K562 (cell line): ENCODE measurements around the gene DPT. TPM values are rescaled to one million over a fixed set of nuclear protein-coding genes. Genes with fewer than 3 reads are reported as not detected.

Source experiments
- ATAC-seq: fragments of 200-7000 bp; cut with Tn5 transposase; 3 replicates; pipeline ENCODE4 v1.9.1; 2020; ENCODE audit warnings: moderate library complexity
- BruUV-seq: library from RNA; stranded (reverse); fragments of 400-500 nt; replicated peaks from 2 replicates; lab custom pipeline; 2021; lab: Mats Ljungman, UMichigan
- CTCF ChIA-PET: fragments of 300-600 bp; formaldehyde crosslinking; extraction: SDS; loops from one replicate; lab custom pipeline; 2021; ENCODE audit warnings: low intra/inter-chr PET ratio; lab: Yijun Ruan, JAX
- POLR2A ChIA-PET: fragments of 300-600, 350-650 bp; sonication (Branson Sonifier 250); formaldehyde crosslinking; extraction: SDS; loops from one replicate; lab custom pipeline; 2021; ENCODE audit warnings: antibody characterized with exemption, inconsistent platforms; lab: Yijun Ruan, JAX
- DNase-seq, 4 experiments: peaks; one replicate each; pipeline versions ENCODE4 v3.0.0 to v3.0.0-alpha.2; 2011 to 2018; ENCODE audit warnings: low spot score in 3 of 4, mixed read lengths in 3 of 4; ENCODE audit errors: extremely low read depth in 1 of 4
- FAIRE-seq: peaks from 2 replicates; lab custom pipeline; 2011; peaks lifted over from hg19 to GRCh38; lab: Jason Lieb, UNC
- H2AFZ ChIP-seq: 2 replicates; pipeline ENCODE4 v1.6.0; 2011; ENCODE audit warnings: low read depth, low read length, control low read depth, inconsistent platforms
- H3K27ac ChIP-seq: fragments of 200-600 bp; 3 replicates; pipeline ENCODE4 v1.8.0; 2011; ENCODE audit warnings: low read depth, mild to moderate bottlenecking, control low read depth, inconsistent platforms, low read length, moderate library complexity, mixed read lengths; ENCODE audit errors: extremely low read depth
- H3K27me3 ChIP-seq, 2 experiments: fragments of 300-600 bp in 1 of 2; 2 replicates in 1 of 2; 3 replicates in 1 of 2; pipeline versions ENCODE4 v1.6.0 to v1.8.0; 2011; ENCODE audit warnings: inconsistent platforms in 2 of 2, low read length in 2 of 2, mild to moderate bottlenecking in 1 of 2, mixed read lengths in 1 of 2, moderate library complexity in 1 of 2; ENCODE audit not compliant: control insufficient read depth in 2 of 2, insufficient read depth in 2 of 2
- H3K36me3 ChIP-seq: fragments of 300-600 bp; 3 replicates; pipeline ENCODE4 v1.8.0; 2011; ENCODE audit warnings: mild to moderate bottlenecking, low read length, inconsistent platforms; ENCODE audit not compliant: control insufficient read depth, insufficient read depth
- H3K4me1 ChIP-seq, 2 experiments: fragments of 200-600 bp in 1 of 2; replicated peaks in 1 of 2; 2 replicates in 1 of 2; 3 replicates in 1 of 2; pipeline versions ENCODE4 v1.5.1 to v1.8.0; 2011; ENCODE audit warnings: inconsistent platforms in 2 of 2, low read length in 2 of 2, mild to moderate bottlenecking in 1 of 2, mixed read lengths in 1 of 2, moderate library complexity in 1 of 2; ENCODE audit not compliant: control insufficient read depth in 2 of 2, insufficient read depth in 2 of 2
- H3K4me2 ChIP-seq: 2 replicates; pipeline ENCODE4 v1.6.1; 2011; ENCODE audit warnings: low read length, control low read depth, inconsistent platforms, mixed read lengths; ENCODE audit not compliant: insufficient read depth
- H3K4me3 ChIP-seq: fragments of 200-600 bp; sonication (generic), shearing (Covaris generic); 2 replicates; pipeline ENCODE4 v1.5.1; 2016; ENCODE audit warnings: control low read depth, inconsistent platforms
- H3K79me2 ChIP-seq: fragments of 200-600 bp; 3 replicates; pipeline ENCODE4 v1.8.0; 2011; ENCODE audit warnings: low read length, inconsistent platforms; ENCODE audit not compliant: control insufficient read depth, insufficient read depth
- H3K9ac ChIP-seq, 2 experiments: 2 replicates each; pipeline versions ENCODE4 v1.6.0 to v1.6.1; 2011; ENCODE audit warnings: low read depth in 2 of 2, low read length in 2 of 2, control low read depth in 1 of 2, inconsistent platforms in 1 of 2, mild to moderate bottlenecking in 1 of 2, mixed read lengths in 1 of 2; ENCODE audit not compliant: insufficient read depth in 1 of 2
- H3K9me1 ChIP-seq: one replicate; pipeline ENCODE4 v1.6.0; 2011; ENCODE audit warnings: inconsistent platforms, mild to moderate bottlenecking, low read length, moderate library complexity; ENCODE audit not compliant: control insufficient read depth, insufficient read depth
- H3K9me3 ChIP-seq: replicated peaks from 2 replicates; pipeline ENCODE4 v1.5.1; 2011; ENCODE audit warnings: low read depth, low read length, inconsistent platforms; ENCODE audit not compliant: control insufficient read depth, insufficient read depth
- H4K20me1 ChIP-seq: replicated peaks from 2 replicates; pipeline ENCODE4 v1.6.1; 2011; ENCODE audit warnings: low read length, inconsistent platforms, mixed read lengths; ENCODE audit not compliant: control insufficient read depth, insufficient read depth
- CCNT2 ChIP-seq: IDR thresholded peaks from 2 replicates; pipeline ENCODE4 v1.6.1; 2011; ENCODE audit warnings: borderline replicate concordance, low read depth, mild to moderate bottlenecking, moderate library complexity, mixed read lengths, low read length; ENCODE audit not compliant: insufficient read length; ENCODE audit errors: extremely low read depth
- KLF13 ChIP-seq: fragments of 450-650 bp; IDR thresholded peaks from 2 replicates; pipeline ENCODE4 v1.6.1; 2016; ENCODE audit warnings: missing genetic modification characterization, low read depth, mild to moderate bottlenecking, missing compliant biosample characterization, moderate library complexity, borderline replicate concordance
- PML ChIP-seq: IDR thresholded peaks from 2 replicates; pipeline ENCODE4 v1.6.1; 2012; ENCODE audit warnings: low read length, inconsistent platforms
- ZFP30 ChIP-seq: fragments of 250-450 bp; sonication (Bioruptor Pico); IDR thresholded peaks from 2 replicates; pipeline ENCODE4 v1.8.0; 2022; ENCODE audit warnings: moderate library complexity, mild to moderate bottlenecking, inconsistent platforms, borderline replicate concordance
- ZNF586 ChIP-seq: fragments of 450-650 bp; formaldehyde crosslinking; conservative IDR thresholded peaks from 2 replicates; pipeline ENCODE4 v1.4.0; 2020; ENCODE audit warnings: mild to moderate bottlenecking, moderate library complexity
- ZNF609 ChIP-seq: sonication (generic); formaldehyde crosslinking; IDR thresholded peaks from 2 replicates; pipeline ENCODE4 v1.8.1; 2023; ENCODE audit warnings: missing genetic modification reagents, mild to moderate bottlenecking, borderline replicate concordance
- ZSCAN29 ChIP-seq: fragments of 450-650 bp; IDR thresholded peaks from 2 replicates; pipeline ENCODE4 v1.6.1; 2017
- WGBS: fragments of 100-300 bp; shearing (Covaris generic); methylation state at CpG from one replicate; pipeline ENCODE4 v1.1.6; 2016; ENCODE audit warnings: low coverage, mixed read lengths; ENCODE audit not compliant: insufficient coverage; ENCODE audit errors: missing lambda C conversion rate; 5-methylcytosine and 5-hydroxymethylcytosine counted together
- in situ Hi-C: fragments of 300-500 bp; cut with MboI; formaldehyde crosslinking; loops from 4 replicates; pipeline ENCODE4 v1.15.0; 2018; ENCODE audit warnings: inconsistent platforms, mixed read lengths
- intact Hi-C: fragments of 100-400 bp; cut with micrococcal nuclease; formaldehyde crosslinking; loops from 2 replicates; pipeline ENCODE4 v1.14.2; 2022
- polyA plus RNA-seq, 8 experiments: library from polyadenylated mRNA; depleted of rRNA in 4 of 8; stranded (reverse) in 5 of 8; unstranded in 3 of 8; fragments of >200 nt; fragmentation: Nextera tagmentation in 2 of 8; fragmentation: Illumina TruSeq in 1 of 8; extraction: Ambion mirVana in 2 of 8; extraction: Trizol in 1 of 8; gene quantifications; 2 replicates each; pipeline versions ENCODE4 v1.2.1 to v1.2.3, GENCODE V29; 2011 to 2014; ENCODE audit warnings: inconsistent platforms in 1 of 8, missing spikeins in 1 of 8
- total RNA-seq, 7 experiments: library from RNA; depleted of rRNA in 6 of 7; stranded (reverse); fragments of >200 nt in 6 of 7; fragmentation: Illumina TruSeq in 2 of 7; extraction: Trizol in 2 of 7; gene quantifications; 2 replicates each; pipeline versions ENCODE4 v1.2.1 to v1.2.3, GENCODE V29; 2011 to 2021; ENCODE audit warnings: low replicate concordance in 1 of 7
- TF ChIP-seq, protein P1 (sequence below): fragments of 250-450 bp; sonication (Bioruptor Pico); IDR thresholded peaks from 2 replicates; pipeline ENCODE4 v1.8.0; 2022; ENCODE audit warnings: inconsistent platforms, mild to moderate bottlenecking, moderate library complexity, borderline replicate concordance
- TF ChIP-seq, protein P2 (sequence below): sonication (generic); formaldehyde crosslinking; IDR thresholded peaks from 2 replicates; pipeline ENCODE4 v1.8.1; 2023; ENCODE audit warnings: mild to moderate bottlenecking, missing genetic modification reagents

The DPT gene
- total and polyA plus RNA-seq, 9 of the 15 experiments (the other 6 are each of a cell fraction or from before 2014, with no cell fraction given): not detected

DNA sequence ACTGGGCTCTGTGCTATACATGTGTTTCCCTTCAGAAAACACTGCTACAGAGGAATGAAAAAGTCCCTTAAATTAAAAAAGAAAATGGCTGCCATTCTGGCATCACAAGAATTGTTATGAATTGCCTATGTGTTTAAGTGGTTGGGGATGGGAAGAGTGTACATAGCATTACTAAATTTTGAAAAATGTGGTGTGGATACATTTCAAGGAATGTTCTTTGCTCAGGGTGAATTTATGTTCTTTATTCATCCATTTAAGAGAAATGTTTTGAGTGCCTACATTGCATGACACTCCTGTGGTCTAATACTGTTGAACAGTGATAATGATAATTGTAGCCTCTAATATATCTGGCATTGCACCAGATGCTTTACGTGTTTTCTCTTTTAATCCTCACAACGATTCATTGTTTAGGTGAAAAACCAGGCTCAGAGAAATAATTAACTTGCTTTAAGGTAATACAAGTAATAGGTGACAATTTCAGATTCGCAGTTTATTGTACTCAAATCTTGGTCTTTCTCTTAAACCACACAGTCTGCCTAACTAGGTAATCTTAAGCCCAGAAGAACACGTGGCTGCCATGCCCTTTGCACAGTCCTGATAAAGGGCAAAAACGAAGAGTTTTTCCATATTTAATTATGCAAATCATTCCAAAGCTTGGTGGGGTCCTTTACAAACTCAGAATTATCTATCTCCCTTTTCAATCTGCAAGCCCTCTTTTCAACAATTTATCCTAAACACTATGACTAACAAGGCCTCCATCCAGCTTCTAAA lies 31.5 kb downstream of the DPT start:
- H2AFZ ChIP-seq: no peak overlapping the region
- H3K27ac ChIP-seq: no peak overlapping the region
- H3K4me3 ChIP-seq: no peak overlapping the region
- no peaks in the 10 kb centered on the region for H3K27me3 ChIP-seq
- in situ Hi-C loops: no loop called here
- no peak overlapping the region for H3K9ac ChIP-seq
- H3K79me2 ChIP-seq: no peaks in the 10 kb centered on the region
- no peak overlapping the region for H3K4me2 ChIP-seq
- 2% methylated on average over 5 of the region's 5 CpGs for WGBS
- ChIA-PET CTCF (no interaction called here), POLR2A (interaction anchor here (0.8 kb wide), 1 partner anchor 27 kb away, joined by 3 read pairs; no protein-coding TSS in a partner anchor)
- no peak for ATAC-seq
- H3K36me3 ChIP-seq: no peaks in the 10 kb centered on the region
- no peak for TF ChIP-seq ZNF609 (CRISPR knock-in tag)
- no peak for TF ChIP-seq KLF13 (tag)
- no peak for TF ChIP-seq PML
- no peak for TF ChIP-seq ZSCAN29
- TF ChIP-seq ZFP30 (CRISPR knock-in tag): no peak
- TF ChIP-seq, protein P1, sequence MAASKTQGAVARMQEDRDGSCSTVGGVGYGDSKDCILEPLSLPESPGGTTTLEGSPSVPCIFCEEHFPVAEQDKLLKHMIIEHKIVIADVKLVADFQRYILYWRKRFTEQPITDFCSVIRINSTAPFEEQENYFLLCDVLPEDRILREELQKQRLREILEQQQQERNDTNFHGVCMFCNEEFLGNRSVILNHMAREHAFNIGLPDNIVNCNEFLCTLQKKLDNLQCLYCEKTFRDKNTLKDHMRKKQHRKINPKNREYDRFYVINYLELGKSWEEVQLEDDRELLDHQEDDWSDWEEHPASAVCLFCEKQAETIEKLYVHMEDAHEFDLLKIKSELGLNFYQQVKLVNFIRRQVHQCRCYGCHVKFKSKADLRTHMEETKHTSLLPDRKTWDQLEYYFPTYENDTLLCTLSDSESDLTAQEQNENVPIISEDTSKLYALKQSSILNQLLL: no peak
- TF ChIP-seq, protein P2, sequence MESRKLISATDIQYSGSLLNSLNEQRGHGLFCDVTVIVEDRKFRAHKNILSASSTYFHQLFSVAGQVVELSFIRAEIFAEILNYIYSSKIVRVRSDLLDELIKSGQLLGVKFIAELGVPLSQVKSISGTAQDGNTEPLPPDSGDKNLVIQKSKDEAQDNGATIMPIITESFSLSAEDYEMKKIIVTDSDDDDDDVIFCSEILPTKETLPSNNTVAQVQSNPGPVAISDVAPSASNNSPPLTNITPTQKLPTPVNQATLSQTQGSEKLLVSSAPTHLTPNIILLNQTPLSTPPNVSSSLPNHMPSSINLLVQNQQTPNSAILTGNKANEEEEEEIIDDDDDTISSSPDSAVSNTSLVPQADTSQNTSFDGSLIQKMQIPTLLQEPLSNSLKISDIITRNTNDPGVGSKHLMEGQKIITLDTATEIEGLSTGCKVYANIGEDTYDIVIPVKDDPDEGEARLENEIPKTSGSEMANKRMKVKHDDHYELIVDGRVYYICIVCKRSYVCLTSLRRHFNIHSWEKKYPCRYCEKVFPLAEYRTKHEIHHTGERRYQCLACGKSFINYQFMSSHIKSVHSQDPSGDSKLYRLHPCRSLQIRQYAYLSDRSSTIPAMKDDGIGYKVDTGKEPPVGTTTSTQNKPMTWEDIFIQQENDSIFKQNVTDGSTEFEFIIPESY (CRISPR knock-in tag): no peak
- no peak for TF ChIP-seq ZNF586 (CRISPR knock-in tag)
- no peak for TF ChIP-seq CCNT2
- DNase-seq: no peak
- H3K4me1 ChIP-seq: no peaks in the 10 kb centered on the region
- intact Hi-C loops: no loop called here
- H3K9me3 ChIP-seq: no peaks in the 10 kb centered on the region
- BruUV-seq: no TSS peak
- H4K20me1 ChIP-seq: no peaks in the 10 kb centered on the region
- no peaks in the 10 kb centered on the region for H3K9me1 ChIP-seq
- FAIRE-seq: no peak
